Pancreas (tissue), 10 donors: ENCODE measurements around the gene SEC31A. TPM values are rescaled to one million over a fixed set of nuclear protein-coding genes. Genes with fewer than 3 reads are reported as not detected.
"Not testable (repeated sequence)": the region's sequence is repeated elsewhere in the genome, so short reads cannot be mapped to it uniquely, and the experiment has no call there.

ENCODE experiments used
- ATAC-seq, 4 donors: fragments of 200-7000 bp; cut with Tn5 transposase; one replicate each; pipeline versions ENCODE4 v1.8.0 to v1.9.1; 2020; ENCODE audit warnings: mild to moderate bottlenecking in 4 of 4, moderate library complexity in 4 of 4
- DNase-seq, 6 donors: peaks; one replicate each; pipeline ENCODE4 v3.0.0-alpha.2; 2020
- FAIRE-seq: peaks from 2 replicates; lab custom pipeline; 2012; peaks lifted over from hg19 to GRCh38; lab: Jason Lieb, UNC
- H3K27ac ChIP-seq, 4 donors: fragments of 200-600 bp; sonication (generic); 1 replicate in 3 of 4; 2 replicates in 1 of 4; pipeline versions ENCODE4 v1.5.0 to v1.8.0; 2020
- H3K27me3 ChIP-seq, 4 donors: fragments of 200-600 bp; one replicate each; pipeline ENCODE4 v1.8.0; 2021
- H3K36me3 ChIP-seq, 3 donors: fragments of 200-600 bp; sonication (generic) in 1 of 3; one replicate each; pipeline versions ENCODE4 v1.5.0 to v1.8.0; 2020 to 2021
- H3K4me1 ChIP-seq, 3 donors: fragments of 200-600 bp; one replicate each; pipeline ENCODE4 v1.8.0; 2021
- H3K4me3 ChIP-seq, 4 donors: fragments of 200-600 bp; sonication (generic) in 2 of 4; one replicate each; pipeline versions ENCODE4 v1.5.0 to v1.8.0; 2020 to 2021
- H3K9me3 ChIP-seq, 4 donors: fragments of 200-600 bp; one replicate each; pipeline ENCODE4 v1.8.0; 2021
- CTCF ChIP-seq, 4 donors: fragments of 200-600 bp; sonication (generic) in 3 of 4; IDR thresholded peaks; one replicate each; pipeline versions ENCODE4 v1.5.0 to v1.8.0; 2021; ENCODE audit warnings: antibody characterized with exemption in 4 of 4
- WGBS, 2 donors: extraction: QIAGEN DNeasy Blood & Tissue Kit; methylation state at CpG; one replicate each; pipeline ENCODE4 v1.1.7; 2013; 5-methylcytosine and 5-hydroxymethylcytosine counted together
- intact Hi-C, 3 donors: fragments of 100-400 bp; cut with DNase I; formaldehyde crosslinking; loops; one replicate each; pipeline versions ENCODE4 v1.11.1 to v1.14.2; 2022
- polyA plus RNA-seq, 2 donors: library from polyadenylated mRNA; stranded (reverse); fragments of 200-250 nt; gene quantifications; one replicate each; pipeline ENCODE4 v1.2.3, GENCODE V29; 2013
- total RNA-seq, 6 donors: library from RNA; stranded (reverse); fragmentation: NEBNext Ultra II Directional in 4 of 6; extraction: Animal tissue kit (Norgen Biotek cat#: 25700) in 4 of 6; gene quantifications; one replicate each; pipeline versions ENCODE4 v1.2.1 to v1.2.4, GENCODE V29; 2021 to 2023
- donor health status: healthy with polysubstance abuse.
- donor health status: DM: no; HTN: no; CAD: no; lungs with moderate emphysema.
- donor health status: DM: no; HTN: no; CAD: no.
- donor health status: control.
- donor health status: control.
- donor health status: Bipolar disorder and iron deficiency.
- donor health status: DM: yes; HTN: yes; CAD: no.
- donor health status: DM: no; HTN: no; CAD: no.
- donor health status: DM: no; HTN: no; CAD: no.
- donor health status: DM: yes; HTN: yes; CAD: no.

Gene SEC31A
- total and polyA plus RNA-seq, 8 donors, result 123 to 205 (median 169) TPM

GRCh38 chr4:82930848-82931755 lies 40.1 kb upstream of the SEC31A start:
- no peak for TF ChIP-seq CTCF (IDR thresholded peaks at IDR 0.05)
- Histone ChIP-seq H3K36me3 (peaks cover 0 to 3% (median 0%) of the 10 kb centered on the region in 3 donors), H3K4me1 (no peaks in the 10 kb centered on the region), H3K4me3 (no peak overlapping the region), H3K27me3 (no peaks in the 10 kb centered on the region), H3K9me3 (no peaks in the 10 kb centered on the region), H3K27ac (no peak overlapping the region)
- FAIRE-seq, result no peak
- 81 to 83% methylated on average over 5 of the region's 5 CpGs for WGBS, 2 donors
- ATAC-seq, result no peak
- no peak for DNase-seq
- intact Hi-C loops, result no loop called here

GRCh38 chr4:82921795-82922194 lies 30.8 kb upstream of the SEC31A start:
- no peak for DNase-seq
- TF ChIP-seq CTCF (IDR thresholded peaks at IDR 0.05), result no peak
- Histone ChIP-seq H3K9me3 (no peaks in the 10 kb centered on the region), H3K4me1 (no peaks in the 10 kb centered on the region), H3K36me3 (peaks cover 0 to 11% (median 0%) of the 10 kb centered on the region in 3 donors), H3K27me3 (no peaks in the 10 kb centered on the region), H3K27ac (no peak overlapping the region), H3K4me3 (no peak overlapping the region)
- intact Hi-C loops, result no loop called here
- no peak for ATAC-seq
- no peak for FAIRE-seq

- ATAC-seq (no peak), FAIRE-seq (no peak), DNase-seq (no peak)
- Histone ChIP-seq H3K4me1 (no peaks in the 10 kb centered on the region), H3K27ac (no peak overlapping the region), H3K4me3 (no peak overlapping the region), H3K27me3 (no peaks in the 10 kb centered on the region), H3K36me3 (peaks cover 0 to 18% (median 0%) of the 10 kb centered on the region in 3 donors), H3K9me3 (no peaks in the 10 kb centered on the region)
- TF ChIP-seq CTCF (IDR thresholded peaks at IDR 0.05), result no peak
- intact Hi-C loops, result no loop called here
- 66 to 71% methylated on average over 2 of the region's 2 CpGs for WGBS, 2 donors
Measured at GRCh38 chr4:82919386-82919785, 28.4 kb upstream of the SEC31A start.

- no peak for TF ChIP-seq CTCF (IDR thresholded peaks at IDR 0.05)
- Histone ChIP-seq H3K27ac (no peak overlapping the region), H3K9me3 (no peaks in the 10 kb centered on the region), H3K4me3 (no peak overlapping the region), H3K4me1 (no peaks in the 10 kb centered on the region), H3K27me3 (no peaks in the 10 kb centered on the region), H3K36me3 (peaks cover 0 to 18% (median 0%) of the 10 kb centered on the region in 3 donors)
- FAIRE-seq (no peak), ATAC-seq (no peak), DNase-seq (no peak)
- intact Hi-C loops, result no loop called here
- 86 to 87% methylated on average over 7 of the region's 7 CpGs for WGBS, 2 donors
Measured at GRCh38 chr4:82918091-82918490, 27.1 kb upstream of the SEC31A start.

- H3K36me3 ChIP-seq, result peaks cover 0 to 18% (median 0%) of the 10 kb centered on the region in 3 donors
- H3K4me1 ChIP-seq, H3K27ac ChIP-seq, H3K27me3 ChIP-seq, H3K9me3 ChIP-seq, intact Hi-C loops, H3K4me3 ChIP-seq, DNase-seq, ATAC-seq, FAIRE-seq: not testable (repeated sequence)
- 95 to 100% methylated on average over 2 of the region's 2 CpGs for WGBS, 2 donors
Measured at GRCh38 chr4:82913968-82914367, 23.0 kb upstream of the SEC31A start.
